Nasal cavity respiratory epithelium epithelial cell of viscerocranial mucosa (primary cell): Measurements from ENCODE around the gene AGTPBP1. TPM values are rescaled to one million over a fixed set of nuclear protein-coding genes. Genes with fewer than 3 reads are reported as not detected.

ENCODE experiments used
- total RNA-seq: library from RNA; depleted of rRNA; stranded (reverse); fragments of >200 nt; gene quantifications from 2 replicates; pipeline ENCODE4 v1.2.3, GENCODE V29; 2014

The AGTPBP1 gene, protein sequence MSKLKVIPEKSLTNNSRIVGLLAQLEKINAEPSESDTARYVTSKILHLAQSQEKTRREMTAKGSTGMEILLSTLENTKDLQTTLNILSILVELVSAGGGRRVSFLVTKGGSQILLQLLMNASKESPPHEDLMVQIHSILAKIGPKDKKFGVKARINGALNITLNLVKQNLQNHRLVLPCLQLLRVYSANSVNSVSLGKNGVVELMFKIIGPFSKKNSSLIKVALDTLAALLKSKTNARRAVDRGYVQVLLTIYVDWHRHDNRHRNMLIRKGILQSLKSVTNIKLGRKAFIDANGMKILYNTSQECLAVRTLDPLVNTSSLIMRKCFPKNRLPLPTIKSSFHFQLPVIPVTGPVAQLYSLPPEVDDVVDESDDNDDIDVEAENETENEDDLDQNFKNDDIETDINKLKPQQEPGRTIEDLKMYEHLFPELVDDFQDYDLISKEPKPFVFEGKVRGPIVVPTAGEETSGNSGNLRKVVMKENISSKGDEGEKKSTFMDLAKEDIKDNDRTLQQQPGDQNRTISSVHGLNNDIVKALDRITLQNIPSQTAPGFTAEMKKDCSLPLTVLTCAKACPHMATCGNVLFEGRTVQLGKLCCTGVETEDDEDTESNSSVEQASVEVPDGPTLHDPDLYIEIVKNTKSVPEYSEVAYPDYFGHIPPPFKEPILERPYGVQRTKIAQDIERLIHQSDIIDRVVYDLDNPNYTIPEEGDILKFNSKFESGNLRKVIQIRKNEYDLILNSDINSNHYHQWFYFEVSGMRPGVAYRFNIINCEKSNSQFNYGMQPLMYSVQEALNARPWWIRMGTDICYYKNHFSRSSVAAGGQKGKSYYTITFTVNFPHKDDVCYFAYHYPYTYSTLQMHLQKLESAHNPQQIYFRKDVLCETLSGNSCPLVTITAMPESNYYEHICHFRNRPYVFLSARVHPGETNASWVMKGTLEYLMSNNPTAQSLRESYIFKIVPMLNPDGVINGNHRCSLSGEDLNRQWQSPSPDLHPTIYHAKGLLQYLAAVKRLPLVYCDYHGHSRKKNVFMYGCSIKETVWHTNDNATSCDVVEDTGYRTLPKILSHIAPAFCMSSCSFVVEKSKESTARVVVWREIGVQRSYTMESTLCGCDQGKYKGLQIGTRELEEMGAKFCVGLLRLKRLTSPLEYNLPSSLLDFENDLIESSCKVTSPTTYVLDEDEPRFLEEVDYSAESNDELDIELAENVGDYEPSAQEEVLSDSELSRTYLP
- 19.1 and 35.9 TPM in 2 replicates for total RNA-seq

GRCh38 chr9:85741875-85742596 lies at the start of gene AGTPBP1:
Gene AGTPBP1, minus strand, starts transcription at chr9:85741954. Its CDS starts 29,421 bp downstream, at chr9:85712533.

Other genes starting within 250 kb of the AGTPBP1 start
- gene NAA35, start 199.2 kb upstream of the AGTPBP1 start, total RNA-seq = 32.2 and 36.2 TPM in 2 replicates